ENCODE results near the gene MS4A13. TPM values are rescaled to one million over a fixed set of nuclear protein-coding genes. Genes with fewer than 3 reads are reported as not detected.
"Not testable (repeated sequence)": the region's sequence is repeated elsewhere in the genome, so short reads cannot be mapped to it uniquely, and the experiment has no call there.

MS4A13 gene
- total RNA-seq, 2 experiments from 2014 or later: not detected

- Mint-ChIP-seq H3K9me3 (peaks cover 2% of the 10 kb centered on the region), H3K27me3 (peaks cover 5% of the 10 kb centered on the region), H3K36me3 (ENCODE audit: low read depth) (no peaks in the 10 kb centered on the region), H3K27ac (no peak overlapping the region), H3K4me3 (no peak overlapping the region), H3K4me1 (ENCODE audit: low read depth) (peaks cover 5% of the 10 kb centered on the region)
- CTCF ChIA-PET: no interaction called here
- H3K9me3 ChIP-seq (ENCODE audit: control insufficient read depth in 1 of 2, insufficient read depth in 1 of 2, low read length in 2 of 2): peaks cover 0 to under 1% of the 10 kb centered on the region in 2 experiments
- POLR2A ChIA-PET: no interaction called here
- H3K4me3 ChIP-seq (ENCODE audit: low read length): no peak overlapping the region
- no peak for TF ChIP-seq CTCF (IDR thresholded peaks at IDR 0.05)
- H3K27me3 ChIP-seq (ENCODE audit: control insufficient read depth in 1 of 2, insufficient read depth in 2 of 2, low read length in 2 of 2): peaks cover 0 to 3% of the 10 kb centered on the region in 2 experiments
- no peak overlapping the region for H3K27ac ChIP-seq (ENCODE audit: low read depth in 1 of 2, low read length in 2 of 2)
- intact Hi-C loops (cut with DNase I, micrococcal nuclease): no loop called here
- H3K4me1 ChIP-seq (ENCODE audit: insufficient read depth, low read length): no peaks in the 10 kb centered on the region
- DNase-seq (peak in 1 of 14 experiments; percentile 52), ATAC-seq (ENCODE audit: poor library complexity) (no peak)
- no peaks in the 10 kb centered on the region for H3K36me3 ChIP-seq (ENCODE audit: insufficient read depth, low read length)
Measured at GRCh38 chr11:60504219-60504905, 10.8 kb upstream of the MS4A13 start.

- H3K36me3 ChIP-seq (ENCODE audit: insufficient read depth, low read length); DNase-seq; H3K27me3 Mint-ChIP-seq; POLR2A ChIA-PET; H3K27me3 ChIP-seq (ENCODE audit: control insufficient read depth in 1 of 2, insufficient read depth in 2 of 2, low read length in 2 of 2); H3K4me3 Mint-ChIP-seq; H3K36me3 Mint-ChIP-seq (ENCODE audit: low read depth); CTCF ChIA-PET; H3K9me3 Mint-ChIP-seq; intact Hi-C loops (cut with DNase I, micrococcal nuclease); H3K4me3 ChIP-seq (ENCODE audit: low read length); H3K4me1 ChIP-seq (ENCODE audit: insufficient read depth, low read length); H3K27ac Mint-ChIP-seq; H3K4me1 Mint-ChIP-seq (ENCODE audit: low read depth); ATAC-seq (ENCODE audit: poor library complexity); H3K27ac ChIP-seq (ENCODE audit: low read depth in 1 of 2, low read length in 2 of 2): not testable (repeated sequence)
- H3K9me3 ChIP-seq (ENCODE audit: control insufficient read depth in 1 of 2, insufficient read depth in 1 of 2, low read length in 2 of 2): peaks cover 0 to 12% of the 10 kb centered on the region in 2 experiments
Measured at GRCh38 chr11:60509609-60510008, 5.6 kb upstream of the MS4A13 start.

- H3K4me1 ChIP-seq (ENCODE audit: insufficient read depth, low read length); H3K36me3 ChIP-seq (ENCODE audit: insufficient read depth, low read length); H3K27me3 ChIP-seq (ENCODE audit: control insufficient read depth in 1 of 2, insufficient read depth in 2 of 2, low read length in 2 of 2); intact Hi-C loops (cut with DNase I, micrococcal nuclease); H3K4me3 ChIP-seq (ENCODE audit: low read length); H3K4me1 Mint-ChIP-seq (ENCODE audit: low read depth); POLR2A ChIA-PET; H3K27ac ChIP-seq (ENCODE audit: low read depth in 1 of 2, low read length in 2 of 2); H3K36me3 Mint-ChIP-seq (ENCODE audit: low read depth); CTCF ChIA-PET; DNase-seq; ATAC-seq (ENCODE audit: poor library complexity); H3K27me3 Mint-ChIP-seq; H3K4me3 Mint-ChIP-seq; H3K9me3 Mint-ChIP-seq; H3K27ac Mint-ChIP-seq: not testable (repeated sequence)
- peaks cover 0 to 13% of the 10 kb centered on the region in 2 experiments for H3K9me3 ChIP-seq (ENCODE audit: control insufficient read depth in 1 of 2, insufficient read depth in 1 of 2, low read length in 2 of 2)
Measured at GRCh38 chr11:60510209-60510608, 5.0 kb upstream of the MS4A13 start.

GRCh38 chr11:60511393-60511792, 3.8 kb upstream of the MS4A13 start:
- no peak overlapping the region for H3K4me3 ChIP-seq (ENCODE audit: low read length)
- intact Hi-C loops (cut with DNase I, micrococcal nuclease): no loop called here
- ChIA-PET POLR2A (no interaction called here), CTCF (no interaction called here)
- peaks cover 0 to 5% of the 10 kb centered on the region in 2 experiments for H3K27me3 ChIP-seq (ENCODE audit: control insufficient read depth in 1 of 2, insufficient read depth in 2 of 2, low read length in 2 of 2)
- H3K9me3 Mint-ChIP-seq: peaks cover 2% of the 10 kb centered on the region
- DNase-seq (no peak), ATAC-seq (ENCODE audit: poor library complexity) (no peak)
- H3K36me3 ChIP-seq (ENCODE audit: insufficient read depth, low read length): no peaks in the 10 kb centered on the region
- no peaks in the 10 kb centered on the region for H3K4me1 ChIP-seq (ENCODE audit: insufficient read depth, low read length)
- no peak overlapping the region for H3K4me3 Mint-ChIP-seq
- H3K27me3 Mint-ChIP-seq: peaks cover 16% of the 10 kb centered on the region
- H3K27ac ChIP-seq (ENCODE audit: low read depth in 1 of 2, low read length in 2 of 2): no peak overlapping the region
- H3K9me3 ChIP-seq (ENCODE audit: control insufficient read depth in 1 of 2, insufficient read depth in 1 of 2, low read length in 2 of 2): peaks cover 0 to 15% of the 10 kb centered on the region in 2 experiments
- no peaks in the 10 kb centered on the region for H3K36me3 Mint-ChIP-seq (ENCODE audit: low read depth)
- no peak overlapping the region for H3K27ac Mint-ChIP-seq
- H3K4me1 Mint-ChIP-seq (ENCODE audit: low read depth): no peaks in the 10 kb centered on the region
- no peak for TF ChIP-seq CTCF (IDR thresholded peaks at IDR 0.05)

All from CD4-positive, alpha-beta T cell (primary cell).